GM12865 (cell line): ENCODE data around the gene MTF1.
"Not testable (repeated sequence)": the region's sequence is repeated elsewhere in the genome, so short reads cannot be mapped to it uniquely, and the experiment has no call there.

Source experiments
- DNase-seq: peaks from one replicate; pipeline ENCODE4 v3.0.0; 2010; ENCODE audit warnings: low read depth
- H3K4me3 ChIP-seq: 2 replicates; pipeline ENCODE4 v1.5.1; 2011; ENCODE audit warnings: mild to moderate bottlenecking, low read depth, low read length, control low read depth
- TF ChIP-seq, protein P1 (sequence below): IDR thresholded peaks from 2 replicates; pipeline ENCODE4 v1.5.1; 2011; ENCODE audit warnings: low read length, control low read depth, low read depth, inconsistent platforms; ENCODE audit not compliant: insufficient read depth; ENCODE audit errors: missing control alignments

MTF1 gene

DNA sequence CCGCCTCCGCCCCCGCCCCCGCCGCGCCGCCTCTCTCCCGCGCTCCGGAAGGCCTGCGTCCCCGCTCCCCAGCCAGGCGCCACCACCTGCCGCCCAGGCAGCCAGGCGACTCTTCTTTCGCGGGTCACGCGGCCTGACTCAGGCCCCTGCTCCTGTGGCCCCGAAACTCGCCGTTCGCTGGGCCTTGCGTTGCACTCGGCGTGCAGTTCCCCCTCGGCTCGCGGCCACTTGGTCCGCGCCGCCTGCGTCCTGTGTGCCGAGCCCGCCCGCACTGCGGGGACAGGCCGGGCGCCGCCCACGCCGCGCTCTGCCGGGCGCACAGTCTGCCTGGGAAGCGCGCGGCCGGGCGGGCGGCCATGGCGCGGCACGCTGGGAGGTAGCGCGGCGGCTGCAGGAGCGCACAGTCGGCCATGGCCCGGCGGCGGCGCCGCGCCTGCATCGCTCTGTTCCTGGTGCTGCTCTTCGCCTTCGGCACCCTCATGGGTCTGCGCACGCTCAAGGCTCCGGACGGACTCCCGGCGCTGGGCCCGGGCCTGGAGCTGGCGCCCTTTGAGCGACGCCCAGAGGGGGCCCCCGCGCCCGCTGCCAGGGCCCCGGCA lies 65.5 kb downstream of the MTF1 start, which contains the start of gene MANEAL:
TSS of gene MANEAL (plus strand) at position 75 of the 599 bp plus-strand sequence. CDS start at position 411, 336 bp downstream.
- DNase-seq: peak; percentile 84
- TF ChIP-seq, protein P1, sequence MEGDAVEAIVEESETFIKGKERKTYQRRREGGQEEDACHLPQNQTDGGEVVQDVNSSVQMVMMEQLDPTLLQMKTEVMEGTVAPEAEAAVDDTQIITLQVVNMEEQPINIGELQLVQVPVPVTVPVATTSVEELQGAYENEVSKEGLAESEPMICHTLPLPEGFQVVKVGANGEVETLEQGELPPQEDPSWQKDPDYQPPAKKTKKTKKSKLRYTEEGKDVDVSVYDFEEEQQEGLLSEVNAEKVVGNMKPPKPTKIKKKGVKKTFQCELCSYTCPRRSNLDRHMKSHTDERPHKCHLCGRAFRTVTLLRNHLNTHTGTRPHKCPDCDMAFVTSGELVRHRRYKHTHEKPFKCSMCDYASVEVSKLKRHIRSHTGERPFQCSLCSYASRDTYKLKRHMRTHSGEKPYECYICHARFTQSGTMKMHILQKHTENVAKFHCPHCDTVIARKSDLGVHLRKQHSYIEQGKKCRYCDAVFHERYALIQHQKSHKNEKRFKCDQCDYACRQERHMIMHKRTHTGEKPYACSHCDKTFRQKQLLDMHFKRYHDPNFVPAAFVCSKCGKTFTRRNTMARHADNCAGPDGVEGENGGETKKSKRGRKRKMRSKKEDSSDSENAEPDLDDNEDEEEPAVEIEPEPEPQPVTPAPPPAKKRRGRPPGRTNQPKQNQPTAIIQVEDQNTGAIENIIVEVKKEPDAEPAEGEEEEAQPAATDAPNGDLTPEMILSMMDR: no peak
- H3K4me3 ChIP-seq: peak within 1 kb of the TSS; percentile 65

DNA sequence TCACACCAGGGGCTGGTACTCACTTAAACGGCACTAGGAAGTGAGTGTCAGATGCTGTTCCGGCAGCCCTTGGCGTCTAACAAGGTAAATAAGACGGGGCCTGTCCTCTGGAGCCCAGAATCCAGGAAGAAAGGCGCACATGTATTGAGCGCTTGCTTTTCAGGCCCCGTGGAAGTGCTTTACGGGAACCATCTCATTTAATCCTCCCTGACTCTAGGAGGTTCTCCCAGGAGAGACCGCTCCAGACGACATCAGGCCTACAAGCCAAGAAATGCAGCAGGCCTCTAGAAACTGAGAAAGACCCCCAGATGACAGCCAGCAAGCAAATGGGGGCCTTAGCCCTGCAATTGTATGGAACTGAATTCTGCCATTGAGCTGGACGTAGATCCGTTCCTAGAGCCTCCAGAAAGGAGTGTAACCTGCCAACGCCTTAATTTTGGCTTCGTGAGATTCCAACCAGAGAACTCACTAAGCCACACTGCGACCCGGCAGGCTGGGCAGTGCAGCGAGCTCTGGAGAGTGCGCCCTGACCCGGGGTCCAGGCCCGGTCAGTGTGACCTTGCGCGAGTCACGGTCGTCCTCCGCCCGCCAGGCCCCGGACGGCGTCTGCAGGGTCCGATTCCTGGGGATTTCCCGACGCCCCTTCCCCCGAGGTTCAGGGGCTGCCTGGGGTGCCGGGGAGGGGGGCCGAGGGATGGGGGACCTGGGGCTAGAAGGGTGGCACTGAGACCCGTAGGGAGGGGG lies 66.3 kb downstream of the MTF1 start:
- no peak for DNase-seq
- peak overlapping the region; percentile 65 for H3K4me3 ChIP-seq
- TF ChIP-seq, protein P1: no peak

DNA sequence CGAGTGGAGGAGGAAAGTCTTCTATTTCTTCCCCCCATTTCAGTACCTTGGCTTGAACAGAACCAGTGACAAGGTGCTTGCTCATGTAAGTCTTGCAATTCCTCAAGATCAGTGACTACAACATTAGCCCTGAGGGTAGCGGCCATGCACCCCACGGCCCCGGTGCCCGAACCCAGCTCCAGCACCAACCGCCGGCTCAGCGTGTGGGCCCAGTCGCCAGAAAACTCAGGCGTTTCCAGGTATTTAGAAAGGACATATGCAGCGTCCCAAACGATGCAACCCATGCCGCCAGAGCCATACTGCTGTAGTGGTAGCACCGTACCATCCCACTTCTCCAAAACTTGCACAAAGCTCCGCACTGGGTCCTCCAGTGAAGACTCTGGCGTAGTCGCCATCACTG lies 76.9 kb downstream of the MTF1 start:
- DNase-seq: no peak

DNA sequence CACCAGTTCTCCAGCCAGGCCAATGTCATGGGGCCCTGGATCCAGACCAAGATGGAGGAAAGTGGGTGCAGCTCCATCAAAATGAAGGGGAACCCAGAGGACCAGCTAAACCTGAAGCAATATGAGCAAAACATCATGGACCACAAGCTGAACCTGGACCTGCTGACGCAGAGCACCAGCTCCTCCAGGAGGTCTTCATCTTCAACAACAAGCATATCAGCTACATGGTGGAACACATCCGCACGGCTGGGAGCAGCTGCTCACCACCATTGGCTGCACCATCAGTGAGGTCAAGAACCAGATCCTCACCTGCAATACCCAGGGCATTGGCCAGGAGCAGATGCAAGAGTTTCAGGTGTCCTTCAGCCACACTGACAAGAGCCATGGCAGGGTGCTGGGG lies 80.7 kb downstream of the MTF1 start:
- no peak overlapping the region for H3K4me3 ChIP-seq
- no peak for DNase-seq
- TF ChIP-seq, protein P1: no peak

More for the DNA sequence above, 76.9 kb downstream of the MTF1 start:
- TF ChIP-seq, protein P1: no peak
- no peak overlapping the region for H3K4me3 ChIP-seq

DNA sequence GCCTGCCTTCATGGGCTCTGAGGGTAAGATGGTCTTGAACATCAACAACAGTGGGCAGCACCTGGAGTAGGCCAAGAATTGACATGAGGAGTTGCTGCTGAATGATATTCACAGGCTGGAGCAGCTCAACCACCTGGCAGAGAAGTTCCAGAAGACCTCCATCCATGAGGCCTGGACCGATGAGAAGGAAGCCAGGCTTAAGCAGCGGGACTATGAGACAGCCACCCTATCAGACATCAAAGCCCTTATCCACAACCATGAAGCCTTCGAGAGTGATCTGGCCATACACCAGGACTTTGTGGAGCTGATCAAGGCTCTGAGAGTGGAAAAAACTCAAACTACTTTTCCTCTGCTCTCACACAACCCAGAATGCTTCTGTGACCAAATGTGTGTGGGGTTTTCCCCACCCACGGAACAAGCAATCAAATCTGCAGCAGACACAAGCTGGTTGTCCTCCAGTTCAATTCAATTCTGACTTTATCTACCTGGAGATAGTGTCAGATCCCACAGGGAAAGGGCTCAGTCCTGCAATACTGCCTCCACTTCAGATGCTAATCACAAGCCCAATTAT lies 82.4 kb downstream of the MTF1 start:
- no peak overlapping the region for H3K4me3 ChIP-seq
- TF ChIP-seq, protein P1: no peak
- DNase-seq: no peak

DNA sequence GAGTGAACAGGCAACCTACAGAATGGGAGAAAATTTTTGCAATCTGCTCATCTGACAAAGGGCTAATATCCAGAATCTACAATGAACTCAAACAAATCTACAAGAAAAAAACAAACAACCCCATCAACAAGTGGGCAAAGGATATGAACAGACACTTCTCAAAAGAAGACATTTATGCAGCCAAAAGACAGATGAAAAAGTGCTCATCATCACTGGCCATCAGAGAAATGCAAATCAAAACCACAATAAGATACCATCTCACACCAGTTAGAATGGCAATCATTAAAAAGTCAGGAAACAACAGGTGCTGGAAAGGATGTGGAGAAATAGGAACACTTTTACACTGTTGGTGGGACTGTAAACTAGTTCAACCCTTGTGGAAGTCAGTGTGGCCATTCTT lies 88.0 kb downstream of the MTF1 start:
- not testable (repeated sequence) for H3K4me3 ChIP-seq, DNase-seq

DNA sequence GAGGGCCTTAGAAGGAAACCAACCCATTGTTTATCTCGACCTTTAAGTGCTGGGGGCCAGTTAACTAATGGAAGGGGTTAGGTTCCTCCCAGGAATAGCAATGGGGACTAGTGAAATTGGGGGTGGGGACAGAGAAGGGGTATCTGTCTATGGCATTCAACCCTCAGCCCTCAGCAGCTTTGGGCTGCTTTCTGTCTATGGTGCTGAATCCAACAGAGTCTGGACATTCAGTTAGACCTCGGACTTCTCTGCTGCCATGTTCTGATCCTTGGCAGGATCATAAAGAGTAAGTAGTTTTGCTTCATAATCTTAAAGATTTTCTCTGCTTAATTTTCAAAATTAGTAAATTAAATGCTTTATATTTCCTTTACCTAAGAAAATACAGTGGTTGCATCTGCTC lies 91.9 kb downstream of the MTF1 start:
- TF ChIP-seq, protein P1: no peak
- no peak overlapping the region for H3K4me3 ChIP-seq
- DNase-seq: no peak
